Measurements from ENCODE around the gene CDKN1B. TPM values are rescaled to one million over a fixed set of nuclear protein-coding genes. Genes with fewer than 3 reads are reported as not detected.

CDKN1B gene
- total RNA-seq = 165 TPM

GRCh38 chr12:12716793-12717585 lies at the start of gene CDKN1B:
TSS of gene CDKN1B (plus strand) at chr12:12717368. CDS start at chr12:12717840, 472 bp downstream.

Other genes starting within 250 kb of the CDKN1B start
- gene DUSP16, start 154.5 kb upstream of the CDKN1B start, total RNA-seq = 46.8 TPM
- gene CREBL2, start 105.5 kb upstream of the CDKN1B start, total RNA-seq = 53.1 TPM
- gene GPR19, start 21.2 kb upstream of the CDKN1B start, total RNA-seq = 7.3 TPM
- gene APOLD1, start 68.3 kb downstream of the CDKN1B start, total RNA-seq = 44.7 TPM
- gene DDX47, start 96.0 kb downstream of the CDKN1B start, total RNA-seq = 89.3 TPM
- gene GPRC5A, start 174.2 kb downstream of the CDKN1B start, total RNA-seq = 6.4 TPM
- not detected for gene GPRC5D, start 234.8 kb downstream of the CDKN1B start, total RNA-seq

Data from camera-type eye (tissue), 1 donor.